LHCN-M2 (cell line): Measurements from ENCODE around the gene MMP24. TPM values are rescaled to one million over a fixed set of nuclear protein-coding genes. Genes with fewer than 3 reads are reported as not detected.
"Not testable (repeated sequence)": the region's sequence is repeated elsewhere in the genome, so short reads cannot be mapped to it uniquely, and the experiment has no call there.

ENCODE experiments used
- DNase-seq: peaks from one replicate; pipeline ENCODE4 v3.0.0-alpha.2; 2012; ENCODE audit warnings: low read depth
- total RNA-seq: library from RNA; depleted of rRNA; stranded (reverse); fragments of >200 nt; gene quantifications from 2 replicates; pipeline ENCODE4 v1.2.3, GENCODE V29; 2014; rRNA removed

The MMP24 gene
- total RNA-seq, 1 experiment from 2014 or later: 0.69 TPM

DNA sequence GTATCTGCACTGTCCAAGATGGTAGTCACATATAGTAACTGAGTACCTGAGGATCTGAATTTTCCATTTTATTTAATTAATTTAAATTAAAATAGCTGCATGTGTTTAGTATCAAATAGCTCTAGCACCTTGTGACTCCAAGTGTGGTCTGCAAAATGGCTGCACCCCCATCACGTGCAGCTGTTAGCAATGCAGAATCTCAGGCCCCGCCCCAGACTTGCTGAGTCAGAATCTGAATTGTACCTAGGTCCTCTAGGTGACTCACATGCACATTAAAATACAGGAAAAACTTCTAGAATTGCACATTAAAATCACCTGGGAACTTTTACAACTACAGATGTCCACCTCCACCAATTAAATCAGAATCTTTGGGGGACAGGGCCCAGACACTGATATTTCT is 84.9 kb downstream of the MMP24 start:
- DNase-seq: peak; percentile 92

DNA sequence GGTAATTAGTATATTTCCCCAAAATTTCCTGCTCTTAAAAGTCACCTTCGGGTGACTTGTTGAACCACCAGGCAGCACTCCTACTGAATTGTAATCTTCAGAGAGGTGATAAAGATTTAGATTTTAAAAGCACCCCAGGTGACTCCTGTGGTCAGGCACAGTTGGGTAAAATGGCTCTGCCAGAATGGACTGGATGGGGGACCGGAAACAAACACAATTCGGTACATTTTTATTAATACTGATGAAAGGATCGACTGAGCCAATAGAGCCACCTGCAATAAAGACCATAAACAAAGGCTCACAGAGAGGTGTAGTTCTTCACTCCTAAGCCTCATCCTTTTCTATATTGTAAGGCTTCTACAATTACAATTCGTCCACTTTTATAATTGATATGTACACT is 85.3 kb downstream of the MMP24 start:
- DNase-seq: no peak

DNA sequence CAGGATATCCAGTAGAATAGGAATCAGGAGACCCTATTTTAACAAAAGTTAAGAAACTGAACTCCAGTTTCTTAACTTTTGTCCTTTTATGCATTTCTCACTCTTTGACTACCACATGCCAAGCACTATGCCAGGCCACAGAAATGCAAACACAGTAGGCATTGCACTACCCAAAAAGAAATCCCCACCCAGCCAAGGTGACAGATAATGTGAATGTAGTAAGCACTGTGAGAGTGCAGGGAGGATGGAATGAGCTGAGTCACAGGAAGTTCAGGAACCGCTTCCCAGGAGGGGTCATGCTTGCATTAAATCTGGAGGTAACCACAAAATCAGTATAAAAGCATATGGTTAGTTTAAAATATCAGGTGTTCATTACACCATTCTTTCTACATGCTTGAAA is 85.8 kb downstream of the MMP24 start:
- DNase-seq: peak; percentile 97

DNA sequence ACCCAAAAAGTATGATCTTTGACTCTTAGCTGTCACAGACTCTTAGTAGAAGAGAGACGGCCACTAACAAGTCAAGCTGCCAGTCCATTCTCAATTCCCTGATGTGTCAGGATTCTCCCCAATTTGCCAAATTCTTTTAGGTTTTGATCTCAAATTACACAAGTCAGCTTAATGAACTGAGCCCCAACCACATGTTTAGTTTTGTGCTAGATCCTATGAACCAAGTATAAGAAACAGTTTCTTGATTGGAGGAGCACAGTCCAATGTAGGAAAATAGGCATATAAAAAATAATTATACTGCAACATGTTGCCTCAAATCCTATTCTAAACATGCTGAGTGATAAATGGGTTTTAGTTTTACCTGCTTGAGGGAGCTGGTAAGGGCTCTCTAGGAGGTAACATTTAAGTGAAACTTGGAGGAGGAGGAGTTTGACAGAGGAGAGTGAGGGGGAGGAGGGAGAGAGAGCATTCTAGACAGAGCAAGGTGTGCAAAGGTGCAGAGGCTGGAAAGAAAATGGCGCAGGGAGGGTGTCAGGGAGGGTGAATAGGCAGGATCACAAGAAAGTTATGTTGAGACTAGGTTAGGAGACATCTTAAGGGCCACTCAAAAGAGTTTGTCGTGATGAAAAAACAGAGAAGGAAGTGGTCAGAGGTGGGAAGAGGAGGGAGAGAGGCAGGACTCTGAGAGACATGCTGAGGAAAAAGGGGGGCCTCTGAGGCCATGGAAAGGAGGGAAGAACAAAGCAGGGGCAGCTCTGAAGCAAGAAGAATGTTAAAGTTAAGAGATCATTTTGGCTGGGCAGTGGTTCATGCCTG is 88.5 kb downstream of the MMP24 start:
- peak; percentile 64 for DNase-seq

DNA sequence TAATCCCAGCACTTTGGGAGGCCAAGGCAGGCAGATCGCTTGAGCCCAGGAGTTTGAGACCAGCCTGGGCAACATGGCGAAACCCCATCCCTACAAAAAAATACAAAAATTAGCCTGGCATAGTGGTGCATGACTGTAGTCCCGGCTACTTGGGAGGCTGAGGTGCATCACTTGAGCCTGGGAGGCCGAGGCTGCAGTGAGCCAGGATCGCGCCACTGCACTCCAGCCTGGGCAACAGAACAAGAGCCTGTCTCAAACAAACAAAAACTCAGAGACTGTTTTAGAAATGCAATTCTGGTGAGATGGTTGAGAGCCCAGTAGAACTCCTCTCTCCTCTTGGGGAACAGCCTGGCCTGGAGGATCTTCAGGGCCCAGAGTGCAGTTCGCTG is 89.1 kb downstream of the MMP24 start:
- not testable (repeated sequence) for DNase-seq

- DNase-seq: peak; percentile 32
Measured at GRCh38 chr20:35316086-35316485, 89.6 kb downstream of the MMP24 start.

GRCh38 chr20:35317416-35318210 is 91.1 kb downstream of the MMP24 start:
- no peak for DNase-seq

DNA sequence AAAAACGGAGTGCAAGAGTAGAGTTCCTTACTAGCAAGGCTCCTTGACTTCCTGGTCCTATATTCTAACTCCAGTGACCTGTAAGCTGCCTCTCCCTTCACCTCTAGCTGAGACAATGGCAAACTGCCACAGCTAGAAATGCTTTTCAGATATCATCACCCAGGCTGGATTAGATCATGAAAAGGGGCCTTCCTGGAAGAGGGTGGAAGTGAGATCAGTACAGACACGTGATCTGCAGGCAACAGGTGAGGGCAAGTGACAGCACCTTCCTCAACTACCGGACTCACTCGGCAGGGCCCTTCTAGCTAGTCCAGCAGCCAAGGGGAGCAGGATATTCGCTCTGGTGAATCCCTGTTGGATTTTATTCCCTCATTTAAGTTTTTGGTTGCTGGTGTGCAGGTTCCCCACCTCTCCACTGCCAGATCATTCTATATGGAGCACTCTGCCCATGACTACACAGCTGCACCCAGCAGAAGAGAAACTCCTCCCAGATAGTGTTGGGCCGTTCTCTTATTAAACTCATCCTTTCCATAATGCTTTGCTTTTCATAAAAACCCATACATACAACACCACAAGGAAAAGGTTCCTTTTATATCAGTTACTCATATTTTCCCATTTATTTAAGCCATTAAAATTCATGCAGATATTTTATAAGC is 92.1 kb downstream of the MMP24 start:
- peak; percentile 88 for DNase-seq

DNA sequence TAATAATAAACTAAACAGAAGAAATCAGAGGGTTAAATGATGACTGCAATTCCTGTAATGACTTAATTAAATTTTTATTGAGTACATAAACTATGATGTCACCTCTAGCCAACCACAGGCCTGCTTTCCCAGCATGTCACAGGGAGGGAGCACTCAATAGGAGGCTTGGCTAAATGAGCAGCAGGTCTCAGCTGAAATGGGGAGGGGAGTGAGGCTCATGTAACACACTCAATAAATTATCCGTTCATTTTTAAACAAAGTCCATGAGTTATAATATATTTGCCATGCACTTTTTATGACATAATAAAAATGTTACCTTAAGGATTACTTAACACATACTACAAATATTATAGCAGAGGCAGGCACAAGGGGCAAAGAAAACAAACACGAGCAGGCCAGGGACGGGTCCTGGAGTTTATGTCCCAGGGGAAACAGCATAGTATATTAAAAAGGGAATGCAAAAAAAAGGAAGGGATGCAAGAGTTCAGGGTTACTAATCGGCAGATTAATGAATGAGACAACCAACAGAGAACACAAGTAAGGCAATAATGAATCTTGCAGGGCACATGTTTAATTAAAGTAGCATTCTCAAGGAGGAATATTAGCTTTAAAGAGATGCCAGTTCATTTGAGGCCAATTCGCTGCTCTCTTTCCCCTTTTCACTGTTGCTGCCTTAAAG is 92.8 kb downstream of the MMP24 start:
- DNase-seq: peak; percentile 58

GRCh38 chr20:35319871-35320197 is 93.3 kb downstream of the MMP24 start:
- DNase-seq: peak; percentile 69

DNA sequence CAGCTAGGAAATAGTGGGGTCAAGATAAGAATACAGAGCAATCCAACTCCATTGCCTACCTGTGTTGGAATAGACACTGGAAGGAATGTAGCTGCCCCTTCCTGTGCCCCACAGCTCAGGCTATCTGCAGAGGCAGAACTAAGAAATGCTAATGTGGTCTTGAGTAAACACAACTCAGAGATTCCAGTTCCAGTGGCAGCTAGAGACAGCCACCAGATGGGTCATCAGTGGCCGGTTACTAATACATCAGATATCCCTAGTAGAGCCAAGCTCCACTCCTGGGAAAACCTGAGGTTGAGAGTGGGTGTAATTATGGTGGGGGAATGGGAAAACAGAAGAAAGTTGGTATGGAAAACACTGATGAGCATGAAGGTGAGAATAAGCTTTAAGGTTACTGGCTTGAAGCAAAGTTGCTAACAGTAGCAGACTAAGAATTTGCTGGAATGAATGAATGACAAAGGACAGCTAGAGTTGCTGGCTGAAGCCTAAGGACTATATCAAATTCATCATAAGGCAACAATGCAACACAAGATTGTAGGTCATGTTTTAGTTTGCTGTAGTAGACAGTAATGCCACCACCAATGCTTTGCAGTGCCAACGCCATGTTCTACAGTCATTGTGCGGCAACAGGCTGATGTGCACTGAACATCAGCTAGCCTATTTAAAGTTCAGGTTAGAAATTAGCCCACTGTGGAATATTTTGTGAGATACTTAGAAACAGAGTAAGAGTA is 94.1 kb downstream of the MMP24 start:
- DNase-seq: peak; percentile 94

DNA sequence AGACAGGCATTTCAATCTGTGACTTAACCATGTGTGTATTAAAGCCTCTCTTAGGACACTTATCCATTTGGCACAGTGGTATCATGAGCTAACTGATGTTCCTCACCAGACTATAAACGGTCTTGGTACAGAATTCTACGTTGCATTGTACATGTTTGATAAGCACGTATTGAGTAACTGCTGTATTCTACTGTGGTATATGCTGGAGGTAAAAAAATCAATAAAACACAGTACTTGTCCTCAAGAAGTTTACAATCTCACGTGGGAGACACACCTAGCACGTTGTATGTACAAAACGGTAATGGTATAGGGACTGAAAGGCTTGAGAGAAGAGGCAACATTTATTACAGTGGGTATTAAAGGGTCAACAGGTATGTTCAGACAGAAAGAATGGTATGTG is 98.9 kb downstream of the MMP24 start:
- DNase-seq: no peak

- DNase-seq: no peak
Measured at GRCh38 chr20:35326021-35326739, 99.7 kb downstream of the MMP24 start.

Other genes starting within 250 kb of the MMP24 start
- 57.1 and 64.8 TPM in 2 replicates for gene TRPC4AP, start 133.9 kb upstream of the MMP24 start, total RNA-seq
- 34.7 and 40.6 TPM in 2 replicates for gene EDEM2, start 79.4 kb upstream of the MMP24 start, total RNA-seq
- gene PROCR, start 54.6 kb upstream of the MMP24 start, total RNA-seq: 44.4 and 44.5 TPM in 2 replicates
- gene MMP24OS, start 51.4 kb downstream of the MMP24 start, total RNA-seq: 28.1 and 33.6 TPM in 2 replicates
- 265 and 277 TPM in 2 replicates for gene EIF6, start 58.1 kb downstream of the MMP24 start, total RNA-seq
- not detected in 2 replicates for gene FAM83C, start 65.7 kb downstream of the MMP24 start, total RNA-seq
- 50.8 and 61.2 TPM in 2 replicates for gene UQCC1, start 185.3 kb downstream of the MMP24 start, total RNA-seq
- gene GDF5, start 211.5 kb downstream of the MMP24 start, total RNA-seq: 2.5 and 3.9 TPM in 2 replicates
- gene CEP250, start 228.9 kb downstream of the MMP24 start, total RNA-seq: 50.3 and 64.0 TPM in 2 replicates